Suppressor macrophage treated with lipopolysaccharide for 4 hours (primary cell): ENCODE results near the gene HOXA5.

Experiments
- DNase-seq: peaks from one replicate; pipeline ENCODE4 v3.0.0-alpha.2; 2020

Gene HOXA5

GRCh38 chr7:27147199-27148030 is 3.9 kb upstream of the HOXA5 start, which contains the start of gene HOXA6:
Gene HOXA6 (minus strand): TSS chr7:27147774. CDS start chr7:27147749, 25 bp downstream.
- no peak for DNase-seq

- no peak for DNase-seq
Measured at GRCh38 chr7:27146491-27147198, 3.2 kb upstream of the HOXA5 start.

GRCh38 chr7:27145914-27146412 is 2.5 kb upstream of the HOXA5 start:
- no peak for DNase-seq

- no peak for DNase-seq
Measured at GRCh38 chr7:27145165-27145913, 1.9 kb upstream of the HOXA5 start.

- DNase-seq: no peak
Measured at GRCh38 chr7:27144781-27145164, 1.3 kb upstream of the HOXA5 start.

- no peak for DNase-seq
Measured at GRCh38 chr7:27143950-27144780, 684 bp upstream of the HOXA5 start.

GRCh38 chr7:27142580-27143022 is 880 bp downstream of the HOXA5 start:
- DNase-seq: no peak

- no peak for DNase-seq
Measured at GRCh38 chr7:27141923-27142579, 1.4 kb downstream of the HOXA5 start.

- no peak for DNase-seq
Measured at GRCh38 chr7:27141137-27141922, 2.2 kb downstream of the HOXA5 start.

GRCh38 chr7:27140126-27140857 is 3.2 kb downstream of the HOXA5 start:
- no peak for DNase-seq

- no peak for DNase-seq
Measured at GRCh38 chr7:27139334-27140125, 4.0 kb downstream of the HOXA5 start.

- no peak for DNase-seq
Measured at GRCh38 chr7:27138985-27139333, 4.5 kb downstream of the HOXA5 start.

- no peak for DNase-seq
Measured at GRCh38 chr7:27138472-27138871, 5.0 kb downstream of the HOXA5 start.

GRCh38 chr7:27137640-27138315 is 5.7 kb downstream of the HOXA5 start:
- DNase-seq: no peak

- peak; percentile 91 for DNase-seq
Measured at GRCh38 chr7:27134392-27134791, 9.1 kb downstream of the HOXA5 start.

- no peak for DNase-seq
Measured at GRCh38 chr7:27133409-27134231, 9.9 kb downstream of the HOXA5 start.

- no peak for DNase-seq
Measured at GRCh38 chr7:27132978-27133377, 10.5 kb downstream of the HOXA5 start.

GRCh38 chr7:27132214-27132613 is 11.3 kb downstream of the HOXA5 start:
- DNase-seq: no peak
